Measurements from ENCODE around the gene REG4. TPM values are rescaled to one million over a fixed set of nuclear protein-coding genes. Genes with fewer than 3 reads are reported as not detected.
A peak's percentile ranks its signal among the peaks of the same experiment; 100 is the strongest.

REG4 gene
- total and polyA plus RNA-seq, 2 of the 13 experiments (the other 11 are each of a cell fraction or from before 2014, with no cell fraction given): not detected

GRCh38 chr1:119781434-119782210 is 29.6 kb downstream of the REG4 start (continued):
- TF ChIP-seq THAP8 (CRISPR knock-in tag; IDR thresholded peaks at IDR 0.05; ENCODE audit: borderline replicate concordance) (no peak), ESRRA (CRISPR knock-in tag; IDR thresholded peaks at IDR 0.05; ENCODE audit: low read depth) (no peak), ZNF790 (CRISPR knock-in tag; IDR thresholded peaks at IDR 0.05; ENCODE audit: borderline replicate concordance) (no peak), MAFF (IDR thresholded peaks at IDR 0.05; ENCODE audit: low read depth, low read length) (0 out of 2 replicates have a peak, but pooled peaks have one; percentile 13), MAFK (conservative IDR thresholded peaks at IDR 0.05 in 1 of 2, IDR thresholded peaks at IDR 0.05 in 1 of 2; ENCODE audit: low read length in 2 of 2) (peak; percentile 37 to 57; a peak in 3 of 4 replicates), MBNL3 (CRISPR knock-in tag; conservative IDR thresholded peaks at IDR 0.05) (no peak), U2AF2 (IDR thresholded peaks at IDR 0.05; ENCODE audit: low read depth, low read length) (no peak), PAF1 (CRISPR knock-in tag; IDR thresholded peaks at IDR 0.05) (no peak)

GRCh38 chr1:119779869-119780356 is 31.3 kb downstream of the REG4 start:
- in situ Hi-C loops (cut with HindIII; ENCODE audit: extremely low pct_ligation_motif_present, low pct_unique_long_range_greater_than_20kb) (no loop called here), intact Hi-C loops (cut with micrococcal nuclease; ENCODE audit: unreplicated experiment) (no loop called here)
- FAIRE-seq (peak; percentile 42), ATAC-seq (peak; percentile 72), DNase-seq (ENCODE audit: low spot score) (no peak)
- peak overlapping the region; percentile 69 for H3K27ac ChIP-seq (ENCODE audit: extremely low read length, insufficient read depth, low read length)
- peaks cover 88% of the 10 kb centered on the region for H3K4me1 ChIP-seq (ENCODE audit: insufficient read depth, low read length)
- no TSS peak for BruUV-seq (replicated peaks)
- POLR2A ChIA-PET: interaction anchor here (0.8 to 5.8 kb wide), 6 partner anchors 8 to 56 kb away, joined by 3 to 71 read pairs (median 6); partner anchors contain the start of gene HMGCS2
- no peaks in the 10 kb centered on the region for H3K27me3 ChIP-seq (ENCODE audit: control insufficient read depth in 1 of 2, insufficient read depth in 2 of 2, low read length in 2 of 2)
- H3K36me3 ChIP-seq (replicated peaks in 1 of 2; ENCODE audit: control insufficient read depth in 1 of 2, insufficient read depth in 2 of 2, low read length in 2 of 2): no peaks in the 10 kb centered on the region
- WGBS (ENCODE audit: low lambda C conversion rate): 0% methylated on average over 5 of the region's 5 CpGs
- CTCF ChIA-PET (ENCODE audit: low intra/inter-chr PET ratio, low total read pairs): no interaction called here
- no peaks in the 10 kb centered on the region for H3K79me2 ChIP-seq (ENCODE audit: insufficient read depth, low read length)
- no peaks in the 10 kb centered on the region for H4K20me1 ChIP-seq (ENCODE audit: insufficient read depth, low read length)
- H3K4me3 ChIP-seq (replicated peaks in 1 of 3; ENCODE audit: insufficient read depth in 1 of 3, low read depth in 2 of 3, low read length in 3 of 3): peak overlapping the region; percentile 12 to 49 (median 39)
- H3K9me3 ChIP-seq (ENCODE audit: low read length): no peaks in the 10 kb centered on the region
- peak overlapping the region; percentile 97 for H3K4me2 ChIP-seq (ENCODE audit: low read depth, low read length)
- peak overlapping the region; percentile 27 for H3K9ac ChIP-seq (ENCODE audit: insufficient read depth, low read depth, low read length)
- H2AFZ ChIP-seq (ENCODE audit: low read length): peak overlapping the region; percentile 84
- TF ChIP-seq NPAS2 (CRISPR knock-in tag; IDR thresholded peaks at IDR 0.05; ENCODE audit: borderline replicate concordance) (no peak), ARID4A (CRISPR knock-in tag; IDR thresholded peaks at IDR 0.05; ENCODE audit: borderline replicate concordance) (peak; percentile 57; the same call in 1 of the 2 replicates), SNRNP70 (IDR thresholded peaks at IDR 0.05; ENCODE audit: low read depth, low read length) (no peak), SP140L (CRISPR knock-in tag; IDR thresholded peaks at IDR 0.05; ENCODE audit: borderline replicate concordance) (no peak), MAFF (IDR thresholded peaks at IDR 0.05; ENCODE audit: low read depth, low read length) (no peak), ZNF564 (CRISPR knock-in tag; IDR thresholded peaks at IDR 0.05) (no peak)
- TF ChIP-seq, protein P1, sequence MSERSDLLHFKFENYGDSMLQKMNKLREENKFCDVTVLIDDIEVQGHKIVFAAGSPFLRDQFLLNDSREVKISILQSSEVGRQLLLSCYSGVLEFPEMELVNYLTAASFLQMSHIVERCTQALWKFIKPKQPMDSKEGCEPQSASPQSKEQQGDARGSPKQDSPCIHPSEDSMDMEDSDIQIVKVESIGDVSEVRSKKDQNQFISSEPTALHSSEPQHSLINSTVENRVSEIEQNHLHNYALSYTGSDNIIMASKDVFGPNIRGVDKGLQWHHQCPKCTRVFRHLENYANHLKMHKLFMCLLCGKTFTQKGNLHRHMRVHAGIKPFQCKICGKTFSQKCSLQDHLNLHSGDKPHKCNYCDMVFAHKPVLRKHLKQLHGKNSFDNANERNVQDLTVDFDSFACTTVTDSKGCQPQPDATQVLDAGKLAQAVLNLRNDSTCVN (CRISPR knock-in tag; IDR thresholded peaks at IDR 0.05; ENCODE audit: borderline replicate concordance): peak; percentile 63; the same call in 1 of the 2 replicates

Measured in HepG2 (cell line).